Sigmoid colon (tissue), 4 donors: ENCODE data around the gene NSFL1C.

Experiments used
- CTCF ChIP-seq, 4 experiments: fragments of 450-650 bp in 3 of 4; fragments of 200-600 bp in 1 of 4; IDR thresholded peaks; one replicate each; pipeline ENCODE4 v1.5.1; 2016 to 2019; ENCODE audit warnings: antibody characterized with exemption in 4 of 4, mild to moderate bottlenecking in 3 of 4, moderate library complexity in 2 of 4
- POLR2AphosphoS5 ChIP-seq, 4 donors: sonication (generic); formaldehyde crosslinking; IDR thresholded peaks; one replicate each; pipeline ENCODE4 v1.6.1; 2017; ENCODE audit warnings: antibody characterized with exemption in 4 of 4

GRCh38 chr20:1415667-1416468 is 50.8 kb downstream of the NSFL1C start:
- TF ChIP-seq POLR2AphosphoS5 (IDR thresholded peaks at IDR 0.05) (no peak), CTCF (IDR thresholded peaks at IDR 0.05) (no peak)
